ENCODE results near the gene PAQR7.

Gene PAQR7

GRCh38 chr1:25819491-25820246, 55.8 kb downstream of the PAQR7 start, which contains the start of gene MTFR1L:
MTFR1L (plus strand) TSS chr1:25819954; CDS start chr1:25823105, 3,151 bp downstream.
- Histone ChIP-seq H3K4me3 (ENCODE audit: insufficient read depth, low read depth, low read length) (peak within 1 kb of the TSS; percentile 96), H3K9me3 (ENCODE audit: control insufficient read depth, low read length) (no peaks in the 10 kb centered on the region), H3K27me3 (ENCODE audit: control insufficient read depth, insufficient read depth, low read length, poor library complexity, severe bottlenecking) (peaks cover 12% of the 10 kb centered on the region), H3K4me1 (ENCODE audit: control insufficient read depth, insufficient read depth, low read length) (peaks cover 16% of the 10 kb centered on the region), H3K36me3 (ENCODE audit: control insufficient read depth, insufficient read depth, low read length) (peaks cover 10% of the 10 kb centered on the region), H3K27ac (ENCODE audit: insufficient read depth, low read depth, low read length, poor library complexity, severe bottlenecking) (peak within 1 kb of the TSS; percentile 76)
- 1% methylated on average over 64 of the region's 64 CpGs for WGBS, 2 experiments

GRCh38 chr1:25818569-25818968, 56.9 kb downstream of the PAQR7 start:
- peak overlapping the region; percentile 96 for H3K4me3 ChIP-seq (ENCODE audit: insufficient read depth, low read depth, low read length)
- 87 to 90% methylated on average over 6 of the region's 6 CpGs for WGBS, 2 experiments
- peaks cover 12% of the 10 kb centered on the region for H3K27me3 ChIP-seq (ENCODE audit: control insufficient read depth, insufficient read depth, low read length, poor library complexity, severe bottlenecking)
- peaks cover 16% of the 10 kb centered on the region for H3K4me1 ChIP-seq (ENCODE audit: control insufficient read depth, insufficient read depth, low read length)
- H3K9me3 ChIP-seq (ENCODE audit: control insufficient read depth, low read length), result no peaks in the 10 kb centered on the region
- H3K36me3 ChIP-seq (ENCODE audit: control insufficient read depth, insufficient read depth, low read length), result peaks cover 14% of the 10 kb centered on the region
- no peak overlapping the region for H3K27ac ChIP-seq (ENCODE audit: insufficient read depth, low read depth, low read length, poor library complexity, severe bottlenecking)

GRCh38 chr1:25817840-25818501, 57.5 kb downstream of the PAQR7 start:
- H3K9me3 ChIP-seq (ENCODE audit: control insufficient read depth, low read length), result no peaks in the 10 kb centered on the region
- 59 to 63% methylated on average over 8 of the region's 8 CpGs for WGBS, 2 experiments
- no peak overlapping the region for H3K4me3 ChIP-seq (ENCODE audit: insufficient read depth, low read depth, low read length)
- peaks cover 14% of the 10 kb centered on the region for H3K36me3 ChIP-seq (ENCODE audit: control insufficient read depth, insufficient read depth, low read length)
- peaks cover 12% of the 10 kb centered on the region for H3K27me3 ChIP-seq (ENCODE audit: control insufficient read depth, insufficient read depth, low read length, poor library complexity, severe bottlenecking)
- H3K4me1 ChIP-seq (ENCODE audit: control insufficient read depth, insufficient read depth, low read length), result peaks cover 16% of the 10 kb centered on the region
- no peak overlapping the region for H3K27ac ChIP-seq (ENCODE audit: insufficient read depth, low read depth, low read length, poor library complexity, severe bottlenecking)

GRCh38 chr1:25816112-25816718, 59.3 kb downstream of the PAQR7 start:
- H3K9me3 ChIP-seq (ENCODE audit: control insufficient read depth, low read length), result no peaks in the 10 kb centered on the region
- no peak overlapping the region for H3K27ac ChIP-seq (ENCODE audit: insufficient read depth, low read depth, low read length, poor library complexity, severe bottlenecking)
- H3K27me3 ChIP-seq (ENCODE audit: control insufficient read depth, insufficient read depth, low read length, poor library complexity, severe bottlenecking), result peaks cover 4% of the 10 kb centered on the region
- no peak overlapping the region for H3K4me3 ChIP-seq (ENCODE audit: insufficient read depth, low read depth, low read length)
- 93 to 95% methylated on average over 15 of the region's 15 CpGs for WGBS, 2 experiments
- peaks cover 12% of the 10 kb centered on the region for H3K4me1 ChIP-seq (ENCODE audit: control insufficient read depth, insufficient read depth, low read length)
- peaks cover 14% of the 10 kb centered on the region for H3K36me3 ChIP-seq (ENCODE audit: control insufficient read depth, insufficient read depth, low read length)

GRCh38 chr1:25815208-25816111, 60.0 kb downstream of the PAQR7 start:
- Histone ChIP-seq H3K9me3 (ENCODE audit: control insufficient read depth, low read length) (no peaks in the 10 kb centered on the region), H3K36me3 (ENCODE audit: control insufficient read depth, insufficient read depth, low read length) (peaks cover 14% of the 10 kb centered on the region), H3K4me3 (ENCODE audit: insufficient read depth, low read depth, low read length) (no peak overlapping the region), H3K27ac (ENCODE audit: insufficient read depth, low read depth, low read length, poor library complexity, severe bottlenecking) (no peak overlapping the region), H3K27me3 (ENCODE audit: control insufficient read depth, insufficient read depth, low read length, poor library complexity, severe bottlenecking) (no peaks in the 10 kb centered on the region), H3K4me1 (ENCODE audit: control insufficient read depth, insufficient read depth, low read length) (peaks cover 7% of the 10 kb centered on the region)
- WGBS, 2 experiments, result 95 to 96% methylated on average over 24 of the region's 24 CpGs

- Histone ChIP-seq H3K9me3 (ENCODE audit: control insufficient read depth, low read length) (no peaks in the 10 kb centered on the region), H3K36me3 (ENCODE audit: control insufficient read depth, insufficient read depth, low read length) (peaks cover 14% of the 10 kb centered on the region)
- WGBS, 2 experiments, result 95 to 96% methylated on average over 7 of the region's 7 CpGs
Measured at GRCh38 chr1:25814549-25815087, 60.9 kb downstream of the PAQR7 start.

GRCh38 chr1:25813734-25814471, 61.6 kb downstream of the PAQR7 start:
- peaks cover 14% of the 10 kb centered on the region for H3K36me3 ChIP-seq (ENCODE audit: control insufficient read depth, insufficient read depth, low read length)
- H3K27me3 ChIP-seq (ENCODE audit: control insufficient read depth, insufficient read depth, low read length, poor library complexity, severe bottlenecking), result no peaks in the 10 kb centered on the region
- no peak overlapping the region for H3K4me3 ChIP-seq (ENCODE audit: insufficient read depth, low read depth, low read length)
- peaks cover 6% of the 10 kb centered on the region for H3K4me1 ChIP-seq (ENCODE audit: control insufficient read depth, insufficient read depth, low read length)
- WGBS, 2 experiments, result 94 to 95% methylated on average over 24 of the region's 24 CpGs
- no peak overlapping the region for H3K27ac ChIP-seq (ENCODE audit: insufficient read depth, low read depth, low read length, poor library complexity, severe bottlenecking)
- no peaks in the 10 kb centered on the region for H3K9me3 ChIP-seq (ENCODE audit: control insufficient read depth, low read length)

More at GRCh38 chr1:25814549-25815087, 60.9 kb downstream of the PAQR7 start:
- Histone ChIP-seq H3K4me1 (ENCODE audit: control insufficient read depth, insufficient read depth, low read length) (peaks cover 7% of the 10 kb centered on the region), H3K27ac (ENCODE audit: insufficient read depth, low read depth, low read length, poor library complexity, severe bottlenecking) (no peak overlapping the region), H3K27me3 (ENCODE audit: control insufficient read depth, insufficient read depth, low read length, poor library complexity, severe bottlenecking) (no peaks in the 10 kb centered on the region), H3K4me3 (ENCODE audit: insufficient read depth, low read depth, low read length) (no peak overlapping the region)

GRCh38 chr1:25813071-25813733, 62.3 kb downstream of the PAQR7 start:
- no peaks in the 10 kb centered on the region for H3K27me3 ChIP-seq (ENCODE audit: control insufficient read depth, insufficient read depth, low read length, poor library complexity, severe bottlenecking)
- 87 to 91% methylated on average over 11 of the region's 11 CpGs for WGBS, 2 experiments
- no peaks in the 10 kb centered on the region for H3K4me1 ChIP-seq (ENCODE audit: control insufficient read depth, insufficient read depth, low read length)
- H3K27ac ChIP-seq (ENCODE audit: insufficient read depth, low read depth, low read length, poor library complexity, severe bottlenecking), result no peak overlapping the region
- no peak overlapping the region for H3K4me3 ChIP-seq (ENCODE audit: insufficient read depth, low read depth, low read length)
- H3K36me3 ChIP-seq (ENCODE audit: control insufficient read depth, insufficient read depth, low read length), result peaks cover 20% of the 10 kb centered on the region
- H3K9me3 ChIP-seq (ENCODE audit: control insufficient read depth, low read length), result no peaks in the 10 kb centered on the region

Data from ectodermal cell (in vitro differentiated cells).